HEK293T (cell line): ENCODE data around the gene INPP5D.
A peak's percentile ranks its signal among the peaks of the same experiment; 100 is the strongest.

Experiments
- CTCF ChIA-PET: fragments of 350-600 bp; formaldehyde crosslinking; extraction: SDS; loops from one replicate; lab custom pipeline; 2021; ENCODE audit warnings: antibody characterized with exemption, inconsistent platforms; lab: Yijun Ruan, JAX
- POLR2A ChIA-PET: fragments of 350-600 bp; formaldehyde crosslinking; extraction: SDS; loops from one replicate; lab custom pipeline; 2020; ENCODE audit warnings: antibody characterized with exemption, inconsistent platforms; lab: Yijun Ruan, JAX
- DNase-seq: peaks from one replicate; pipeline ENCODE4 v3.0.0; 2012; ENCODE audit warnings: mixed read lengths; ENCODE audit errors: extremely low spot score
- BHLHE40 ChIP-seq: fragments of 450-650 bp; IDR thresholded peaks from 2 replicates; pipeline ENCODE4 v1.6.1; 2016; ENCODE audit warnings: mild to moderate bottlenecking, moderate library complexity, borderline replicate concordance
- CTBP1 ChIP-seq: fragments of 450-650 bp; IDR thresholded peaks from 2 replicates; pipeline ENCODE4 v1.6.1; 2016; ENCODE audit warnings: borderline replicate concordance
- ELF4 ChIP-seq: fragments of 450-650 bp; IDR thresholded peaks from 2 replicates; pipeline ENCODE4 v1.6.1; 2017; ENCODE audit warnings: antibody characterized with exemption
- FOXA1 ChIP-seq: fragments of 450-650 bp; IDR thresholded peaks from 2 replicates; pipeline ENCODE4 v1.6.1; 2016; ENCODE audit warnings: mild to moderate bottlenecking
- FOXK2 ChIP-seq: fragments of 450-650 bp; IDR thresholded peaks from 2 replicates; pipeline ENCODE4 v1.6.1; 2016; ENCODE audit warnings: mild to moderate bottlenecking
- FOXM1 ChIP-seq: fragments of 450-650 bp; IDR thresholded peaks from 2 replicates; pipeline ENCODE4 v1.6.1; 2017; ENCODE audit warnings: mild to moderate bottlenecking, borderline replicate concordance
- HDGF ChIP-seq: fragments of 450-650 bp; IDR thresholded peaks from 2 replicates; pipeline ENCODE4 v1.6.1; 2017; ENCODE audit warnings: antibody characterized with exemption, borderline replicate concordance
- L3MBTL2 ChIP-seq: fragments of 450-650 bp; conservative IDR thresholded peaks from 2 replicates; pipeline ENCODE4 v1.6.1; 2016; ENCODE audit warnings: mild to moderate bottlenecking
- LEF1 ChIP-seq: fragments of 450-650 bp; IDR thresholded peaks from 2 replicates; pipeline ENCODE4 v1.6.1; 2017; ENCODE audit warnings: mild to moderate bottlenecking, borderline replicate concordance
- NFRKB ChIP-seq: fragments of 450-650 bp; IDR thresholded peaks from 2 replicates; pipeline ENCODE4 v1.6.1; 2016; ENCODE audit warnings: mild to moderate bottlenecking, moderate library complexity
- SP1 ChIP-seq: fragments of 450-650 bp; IDR thresholded peaks from 2 replicates; pipeline ENCODE4 v1.6.1; 2017
- SUZ12 ChIP-seq: fragments of 450-650 bp; IDR thresholded peaks from 2 replicates; pipeline ENCODE4 v1.6.1; 2016; ENCODE audit warnings: mild to moderate bottlenecking
- TARDBP ChIP-seq: fragments of 450-650 bp; IDR thresholded peaks from 2 replicates; pipeline ENCODE4 v1.6.1; 2016
- ZNF384 ChIP-seq: fragments of 450-650 bp; IDR thresholded peaks from 2 replicates; pipeline ENCODE4 v1.6.1; 2016
- TF ChIP-seq, protein P1 (sequence below): fragments of 450-650 bp; IDR thresholded peaks from 2 replicates; pipeline ENCODE4 v1.6.1; 2016

Gene INPP5D

DNA sequence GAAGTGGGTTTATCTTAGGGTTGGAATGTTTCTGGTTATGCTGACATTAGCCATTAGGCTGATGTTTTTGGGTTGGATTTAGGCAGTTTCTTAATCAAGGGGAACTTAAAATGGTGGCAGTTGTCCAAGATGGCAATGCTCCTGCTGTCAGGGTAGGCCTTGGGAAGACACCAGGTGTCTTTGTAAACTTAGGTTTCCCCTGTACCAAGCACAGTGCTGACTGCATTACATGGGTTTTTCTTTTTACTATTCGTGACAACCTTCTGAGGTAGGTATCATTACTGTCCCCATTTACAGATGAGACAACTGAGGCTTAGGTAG is 190.8 kb downstream of the INPP5D start:
- no peak for TF ChIP-seq L3MBTL2
- TF ChIP-seq SUZ12 = no peak
- ChIA-PET POLR2A (interaction anchor here (1.0 to 1.1 kb wide), 3 partner anchors 31 to 197 kb away, joined by 3 to 4 read pairs (median 3); no protein-coding TSS in a partner anchor), CTCF (interaction anchor here (0.9 to 1.2 kb wide), 2 partner anchors 11 to 15 kb away, joined by 3 read pairs; no protein-coding TSS in a partner anchor)
- no peak for DNase-seq

DNA sequence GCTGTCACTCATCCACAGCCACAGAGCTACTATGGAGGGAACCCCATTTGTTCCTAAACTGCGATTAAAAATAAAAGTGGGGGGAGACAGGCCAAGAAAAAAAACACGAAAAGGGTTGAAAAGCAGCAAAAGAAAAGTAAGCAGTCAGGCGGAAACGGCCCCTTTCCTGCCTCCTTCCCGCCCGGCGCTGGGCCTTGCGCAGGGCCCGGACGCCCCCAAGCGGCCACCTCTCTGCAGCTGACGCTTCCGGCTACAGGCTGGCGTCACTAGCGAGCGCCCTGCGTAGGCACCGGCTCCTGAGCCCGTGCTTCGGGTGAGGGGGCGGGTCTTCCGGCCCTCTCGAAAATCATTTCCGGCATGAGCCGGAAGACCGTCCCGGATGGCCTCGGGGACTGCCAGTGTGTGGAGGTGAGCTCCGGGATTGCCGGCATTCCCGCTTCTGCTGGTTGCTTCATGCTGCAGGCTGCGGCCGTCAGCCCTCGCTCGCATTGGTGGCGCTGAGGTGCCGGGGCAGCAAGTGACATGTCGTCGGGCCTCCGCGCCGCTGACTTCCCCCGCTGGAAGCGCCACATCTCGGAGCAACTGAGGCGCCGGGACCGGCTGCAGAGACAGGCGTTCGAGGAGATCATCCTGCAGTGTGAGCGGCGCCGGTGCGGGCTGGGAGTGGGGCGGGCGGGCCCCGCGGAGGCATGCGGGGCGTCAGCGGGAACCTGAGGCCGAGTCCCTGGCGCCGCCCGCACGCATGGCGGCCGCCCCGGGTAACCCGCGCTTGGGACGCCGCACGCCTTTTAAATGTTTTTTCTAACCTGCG is 191.4 kb downstream of the INPP5D start, which contains the start of gene ATG16L1:
Gene ATG16L1 (plus strand): TSS at position 368 of the 811 bp plus-strand sequence. CDS start 155 bp downstream, at position 523.
- DNase-seq = peak; percentile 97
- CTCF ChIA-PET = interaction anchor here (0.6 to 1.2 kb wide), 5 partner anchors 10 to 832 kb away, joined by 3 to 4 read pairs (median 3); no protein-coding TSS in a partner anchor
- TF ChIP-seq FOXM1 = no peak
- peak; percentile 43; the same call in 1 of the 2 replicates for TF ChIP-seq L3MBTL2
- no peak for TF ChIP-seq SP1
- no peak for TF ChIP-seq LEF1
- TF ChIP-seq, protein P1, sequence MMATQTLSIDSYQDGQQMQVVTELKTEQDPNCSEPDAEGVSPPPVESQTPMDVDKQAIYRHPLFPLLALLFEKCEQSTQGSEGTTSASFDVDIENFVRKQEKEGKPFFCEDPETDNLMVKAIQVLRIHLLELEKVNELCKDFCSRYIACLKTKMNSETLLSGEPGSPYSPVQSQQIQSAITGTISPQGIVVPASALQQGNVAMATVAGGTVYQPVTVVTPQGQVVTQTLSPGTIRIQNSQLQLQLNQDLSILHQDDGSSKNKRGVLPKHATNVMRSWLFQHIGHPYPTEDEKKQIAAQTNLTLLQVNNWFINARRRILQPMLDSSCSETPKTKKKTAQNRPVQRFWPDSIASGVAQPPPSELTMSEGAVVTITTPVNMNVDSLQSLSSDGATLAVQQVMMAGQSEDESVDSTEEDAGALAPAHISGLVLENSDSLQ = peak; percentile 91; the same call in 1 of the 2 replicates
- TF ChIP-seq FOXK2 = no peak
- no peak for TF ChIP-seq TARDBP
- TF ChIP-seq ELF4 = peak; percentile 85
- POLR2A ChIA-PET = interaction anchor here (1.0 to 1.1 kb wide), 3 partner anchors 30 to 197 kb away, joined by 3 to 4 read pairs (median 3); no protein-coding TSS in a partner anchor

DNA sequence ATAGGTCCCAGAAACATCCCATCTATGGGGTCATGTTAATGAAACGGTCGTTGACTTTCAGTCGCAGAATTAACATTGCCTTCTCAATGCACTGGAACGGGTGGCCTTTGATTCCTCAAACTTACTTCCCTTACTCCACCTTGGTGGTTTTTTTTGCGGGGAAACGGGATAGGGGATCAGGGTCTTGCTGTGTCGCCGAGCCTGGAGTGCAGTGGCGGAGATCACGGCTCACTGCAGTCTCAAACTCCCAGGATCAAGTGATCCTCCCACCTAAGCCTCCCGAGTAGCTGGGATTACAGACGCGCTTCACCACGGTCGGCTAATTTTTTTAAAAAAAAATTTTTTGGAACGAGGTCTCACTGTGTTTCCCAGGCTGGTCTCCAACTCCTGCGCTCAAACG is 192.1 kb downstream of the INPP5D start:
- CTCF ChIA-PET = interaction anchor here (1.1 kb wide), 1 partner anchor 11 kb away, joined by 4 read pairs; no protein-coding TSS in a partner anchor
- no peak for TF ChIP-seq SP1
- TF ChIP-seq TARDBP = no peak
- no peak for TF ChIP-seq SUZ12
- TF ChIP-seq, protein P1 = no peak
- no peak for TF ChIP-seq L3MBTL2
- no peak for TF ChIP-seq FOXK2
- TF ChIP-seq FOXA1 = no peak
- no peak for TF ChIP-seq CTBP1
- TF ChIP-seq LEF1 = no peak
- TF ChIP-seq NFRKB = no peak
- TF ChIP-seq ZNF384 = no peak
- no peak for TF ChIP-seq BHLHE40
- no peak for TF ChIP-seq HDGF
- TF ChIP-seq FOXM1 = no peak
- DNase-seq = no peak
- POLR2A ChIA-PET = interaction anchor here (1.1 kb wide), 1 partner anchor 198 kb away, joined by 3 read pairs; no protein-coding TSS in a partner anchor

DNA sequence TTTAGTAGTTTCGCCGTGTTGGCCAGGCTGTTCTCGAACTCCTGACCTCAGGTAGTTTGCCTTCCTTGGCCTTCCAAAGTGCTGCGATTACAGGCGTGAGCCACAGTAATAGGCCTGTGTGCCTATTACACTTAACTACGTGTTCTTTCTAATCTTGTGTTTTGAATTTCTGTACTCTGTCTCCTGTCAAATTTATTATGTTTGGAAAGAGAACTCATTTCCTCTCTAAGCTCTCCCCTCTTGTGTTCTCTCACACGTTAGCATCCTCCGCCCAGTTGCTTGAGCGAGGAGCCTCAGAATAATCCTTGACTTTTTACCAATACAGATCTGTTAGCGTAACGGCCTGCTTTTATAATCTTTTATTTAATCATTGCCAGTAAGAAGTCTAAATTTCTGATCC is 195.0 kb downstream of the INPP5D start:
- no peak for DNase-seq
- TF ChIP-seq, protein P1 = no peak
- TF ChIP-seq L3MBTL2 (no peak), BHLHE40 (no peak), FOXK2 (no peak)
- POLR2A ChIA-PET = no interaction called here
- CTCF ChIA-PET = no interaction called here

DNA sequence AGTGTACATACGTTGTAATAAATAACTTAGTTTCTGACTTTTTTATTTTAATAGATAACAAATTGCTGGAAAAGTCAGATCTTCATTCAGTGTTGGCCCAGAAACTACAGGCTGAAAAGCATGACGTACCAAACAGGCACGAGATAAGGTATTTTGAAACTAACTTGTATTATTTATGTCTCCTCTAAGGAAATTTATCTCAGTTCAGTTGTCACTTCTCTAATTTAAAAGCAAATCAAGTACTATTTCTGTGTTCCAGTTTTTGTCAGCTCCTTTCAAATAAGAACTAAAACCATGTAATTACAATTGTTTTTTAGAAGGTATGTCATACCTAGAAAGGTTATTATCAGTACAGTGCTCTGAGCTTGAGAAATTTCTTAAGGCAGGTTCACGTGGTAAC is 195.9 kb downstream of the INPP5D start:
- POLR2A ChIA-PET = no interaction called here
- DNase-seq = no peak
- no peak for TF ChIP-seq L3MBTL2
- no peak for TF ChIP-seq HDGF
- no peak for TF ChIP-seq SP1
- CTCF ChIA-PET = no interaction called here
